ENCODE measurements around the gene ASXL2. TPM values are rescaled to one million over a fixed set of nuclear protein-coding genes. Genes with fewer than 3 reads are reported as not detected.

Gene ASXL2
- total RNA-seq, 1 donor from 2014 or later, result 25.8 TPM

DNA sequence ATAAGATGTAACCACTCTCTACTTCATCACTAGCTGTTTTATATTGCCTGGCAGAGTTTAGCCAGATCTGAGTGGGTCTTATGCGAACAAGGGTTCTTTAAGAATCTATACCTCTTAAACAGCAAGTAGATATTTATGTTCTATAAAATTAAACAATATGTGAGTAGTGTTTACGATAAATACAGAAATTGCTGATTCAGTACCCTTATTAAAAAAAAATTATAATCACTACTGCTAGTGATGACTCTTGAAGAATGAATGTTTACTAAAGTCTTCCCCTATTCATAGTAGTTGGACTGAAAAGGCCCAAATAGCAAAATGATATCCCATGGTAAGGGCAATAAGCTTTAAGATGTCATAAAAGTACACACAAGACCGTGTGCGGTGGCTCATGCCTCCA is 106.2 kb downstream of the ASXL2 start:
- Mint-ChIP-seq H3K4me3 (ENCODE audit: unreplicated experiment) (no peak overlapping the region), H3K27ac (ENCODE audit: unreplicated experiment) (no peak overlapping the region), H3K9me3 (ENCODE audit: unreplicated experiment) (peaks cover 2% of the 10 kb centered on the region), H3K27me3 (ENCODE audit: low read depth, unreplicated experiment) (no peaks in the 10 kb centered on the region), H3K36me3 (ENCODE audit: low read depth, unreplicated experiment) (peaks cover 6% of the 10 kb centered on the region), H3K4me1 (ENCODE audit: low read depth, unreplicated experiment) (no peaks in the 10 kb centered on the region)
- Histone ChIP-seq H3K36me3 (ENCODE audit: insufficient read depth, low read length) (peaks cover 20% of the 10 kb centered on the region), H3K79me2 (ENCODE audit: insufficient read depth, low read length) (no peaks in the 10 kb centered on the region), H3K9ac (ENCODE audit: low read length) (no peak overlapping the region), H3K27ac (ENCODE audit: low read depth, low read length) (no peak overlapping the region), H3K27me3 (ENCODE audit: insufficient read depth, low read length) (no peaks in the 10 kb centered on the region), H4K20me1 (ENCODE audit: insufficient read depth, low read length) (no peaks in the 10 kb centered on the region), H3K9me3 (ENCODE audit: insufficient read depth, low read depth, low read length) (no peaks in the 10 kb centered on the region), H3K4me2 (ENCODE audit: low read length) (no peak overlapping the region), H3K4me1 (ENCODE audit: insufficient read depth, low read length) (no peaks in the 10 kb centered on the region), H2AFZ (ENCODE audit: low read depth, low read length) (no peak overlapping the region), H3K4me3 (ENCODE audit: insufficient read depth, low read depth, low read length) (no peak overlapping the region)
- TF ChIP-seq, protein P1, sequence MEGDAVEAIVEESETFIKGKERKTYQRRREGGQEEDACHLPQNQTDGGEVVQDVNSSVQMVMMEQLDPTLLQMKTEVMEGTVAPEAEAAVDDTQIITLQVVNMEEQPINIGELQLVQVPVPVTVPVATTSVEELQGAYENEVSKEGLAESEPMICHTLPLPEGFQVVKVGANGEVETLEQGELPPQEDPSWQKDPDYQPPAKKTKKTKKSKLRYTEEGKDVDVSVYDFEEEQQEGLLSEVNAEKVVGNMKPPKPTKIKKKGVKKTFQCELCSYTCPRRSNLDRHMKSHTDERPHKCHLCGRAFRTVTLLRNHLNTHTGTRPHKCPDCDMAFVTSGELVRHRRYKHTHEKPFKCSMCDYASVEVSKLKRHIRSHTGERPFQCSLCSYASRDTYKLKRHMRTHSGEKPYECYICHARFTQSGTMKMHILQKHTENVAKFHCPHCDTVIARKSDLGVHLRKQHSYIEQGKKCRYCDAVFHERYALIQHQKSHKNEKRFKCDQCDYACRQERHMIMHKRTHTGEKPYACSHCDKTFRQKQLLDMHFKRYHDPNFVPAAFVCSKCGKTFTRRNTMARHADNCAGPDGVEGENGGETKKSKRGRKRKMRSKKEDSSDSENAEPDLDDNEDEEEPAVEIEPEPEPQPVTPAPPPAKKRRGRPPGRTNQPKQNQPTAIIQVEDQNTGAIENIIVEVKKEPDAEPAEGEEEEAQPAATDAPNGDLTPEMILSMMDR (IDR thresholded peaks at IDR 0.05; ENCODE audit: insufficient read depth, low read depth, low read length), result no peak
- TF ChIP-seq EZH2 (IDR thresholded peaks at IDR 0.05; ENCODE audit: insufficient read depth, low read length), result no peak
- no peak for DNase-seq (ENCODE audit: low read depth)
- no peak for FAIRE-seq

DNA sequence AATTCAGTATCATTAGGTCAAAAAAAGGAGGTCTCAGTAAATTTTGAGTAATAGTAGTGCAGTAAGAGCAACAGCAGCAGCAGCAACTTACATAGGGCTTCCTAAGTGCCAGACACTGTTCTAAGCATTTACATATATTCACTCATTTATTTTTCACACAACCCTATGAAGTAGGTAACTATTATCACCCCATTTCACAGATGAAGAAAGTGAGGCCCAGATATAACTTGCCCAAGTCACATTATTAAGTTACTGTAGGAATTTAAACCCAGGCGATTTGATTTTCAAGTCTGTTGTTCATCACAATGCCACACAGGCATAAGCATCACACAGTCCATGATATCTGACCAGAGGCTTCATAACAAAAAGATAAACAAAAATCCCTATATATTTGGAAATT is 114.7 kb downstream of the ASXL2 start:
- H3K36me3 ChIP-seq (ENCODE audit: insufficient read depth, low read length), result peaks cover 27% of the 10 kb centered on the region
- Mint-ChIP-seq H3K27me3 (ENCODE audit: low read depth, unreplicated experiment) (no peaks in the 10 kb centered on the region), H3K4me3 (ENCODE audit: unreplicated experiment) (no peak overlapping the region), H3K36me3 (ENCODE audit: low read depth, unreplicated experiment) (peaks cover 9% of the 10 kb centered on the region), H3K9me3 (ENCODE audit: unreplicated experiment) (no peaks in the 10 kb centered on the region), H3K4me1 (ENCODE audit: low read depth, unreplicated experiment) (no peaks in the 10 kb centered on the region), H3K27ac (ENCODE audit: unreplicated experiment) (no peak overlapping the region)
- H3K4me1 ChIP-seq (ENCODE audit: insufficient read depth, low read length), result no peaks in the 10 kb centered on the region
- H3K27me3 ChIP-seq (ENCODE audit: insufficient read depth, low read length), result no peaks in the 10 kb centered on the region
- H3K9ac ChIP-seq (ENCODE audit: low read length), result no peak overlapping the region
- H3K4me3 ChIP-seq (ENCODE audit: insufficient read depth, low read depth, low read length), result no peak overlapping the region
- H4K20me1 ChIP-seq (ENCODE audit: insufficient read depth, low read length), result no peaks in the 10 kb centered on the region
- FAIRE-seq (no peak), DNase-seq (ENCODE audit: low read depth) (no peak)
- H3K4me2 ChIP-seq (ENCODE audit: low read length), result no peak overlapping the region
- H3K79me2 ChIP-seq (ENCODE audit: insufficient read depth, low read length), result no peaks in the 10 kb centered on the region
- no peaks in the 10 kb centered on the region for H3K9me3 ChIP-seq (ENCODE audit: insufficient read depth, low read depth, low read length)
- no peak overlapping the region for H3K27ac ChIP-seq (ENCODE audit: low read depth, low read length)
- TF ChIP-seq EZH2 (IDR thresholded peaks at IDR 0.05; ENCODE audit: insufficient read depth, low read length), result no peak
- TF ChIP-seq, protein P1 (IDR thresholded peaks at IDR 0.05; ENCODE audit: insufficient read depth, low read depth, low read length), result no peak
- no peak overlapping the region for H2AFZ ChIP-seq (ENCODE audit: low read depth, low read length)

DNA sequence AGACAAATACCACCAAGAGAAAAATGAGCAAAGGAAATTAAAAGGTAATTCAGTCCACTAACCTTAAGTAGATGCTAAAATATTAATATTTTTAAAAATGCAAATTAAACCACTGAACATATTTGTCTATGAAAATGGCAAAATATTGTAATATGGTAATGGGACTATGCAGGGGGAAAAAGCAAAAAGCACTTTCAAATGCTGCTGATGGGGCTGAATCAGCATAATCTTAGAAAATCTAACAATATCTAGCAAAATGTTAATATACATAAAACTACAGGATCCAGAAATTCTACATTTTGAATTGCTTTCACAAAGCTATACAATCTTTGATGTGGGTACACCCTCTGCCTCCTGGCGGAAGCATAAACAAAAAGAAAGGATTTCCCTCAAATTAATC is 118.0 kb downstream of the ASXL2 start:
- H3K9ac ChIP-seq (ENCODE audit: low read length), result no peak overlapping the region
- H3K36me3 ChIP-seq (ENCODE audit: insufficient read depth, low read length), result peaks cover 12% of the 10 kb centered on the region
- H3K9me3 Mint-ChIP-seq (ENCODE audit: unreplicated experiment), result no peaks in the 10 kb centered on the region
- peaks cover 3% of the 10 kb centered on the region for H3K4me1 ChIP-seq (ENCODE audit: insufficient read depth, low read length)
- H3K4me3 ChIP-seq (ENCODE audit: insufficient read depth, low read depth, low read length), result no peak overlapping the region
- H4K20me1 ChIP-seq (ENCODE audit: insufficient read depth, low read length), result no peaks in the 10 kb centered on the region
- no peak overlapping the region for H3K4me2 ChIP-seq (ENCODE audit: low read length)
- no peak for DNase-seq (ENCODE audit: low read depth)
- no peak for FAIRE-seq
- no peaks in the 10 kb centered on the region for H3K79me2 ChIP-seq (ENCODE audit: insufficient read depth, low read length)
- H3K9me3 ChIP-seq (ENCODE audit: insufficient read depth, low read depth, low read length), result no peaks in the 10 kb centered on the region
- H3K27ac Mint-ChIP-seq (ENCODE audit: unreplicated experiment), result no peak overlapping the region
- no peak overlapping the region for H3K4me3 Mint-ChIP-seq (ENCODE audit: unreplicated experiment)
- no peaks in the 10 kb centered on the region for H3K27me3 Mint-ChIP-seq (ENCODE audit: low read depth, unreplicated experiment)
- no peaks in the 10 kb centered on the region for H3K27me3 ChIP-seq (ENCODE audit: insufficient read depth, low read length)
- no peaks in the 10 kb centered on the region for H3K4me1 Mint-ChIP-seq (ENCODE audit: low read depth, unreplicated experiment)
- H2AFZ ChIP-seq (ENCODE audit: low read depth, low read length), result no peak overlapping the region
- H3K27ac ChIP-seq (ENCODE audit: low read depth, low read length), result no peak overlapping the region
- TF ChIP-seq, protein P1 (IDR thresholded peaks at IDR 0.05; ENCODE audit: insufficient read depth, low read depth, low read length), result no peak
- no peak for TF ChIP-seq EZH2 (IDR thresholded peaks at IDR 0.05; ENCODE audit: insufficient read depth, low read length)
- H3K36me3 Mint-ChIP-seq (ENCODE audit: low read depth, unreplicated experiment), result peaks cover 9% of the 10 kb centered on the region

Data from astrocyte (in vitro differentiated cells and primary cell).